Epithelial cell of esophagus (primary cell): ENCODE results near the gene KCNS3.

Source experiments
- DNase-seq: peaks from one replicate; pipeline ENCODE4 v3.0.0; 2010; ENCODE audit warnings: low read depth
- H3K4me3 ChIP-seq: 2 replicates; pipeline ENCODE4 v1.5.1; 2011; ENCODE audit warnings: mild to moderate bottlenecking, low read length, control low read depth
- CTCF ChIP-seq: IDR thresholded peaks from 2 replicates; pipeline ENCODE4 v1.5.1; 2011; ENCODE audit warnings: low read depth, mild to moderate bottlenecking, low read length, control low read depth, inconsistent platforms; ENCODE audit not compliant: insufficient read depth; ENCODE audit errors: missing control alignments

Gene KCNS3

GRCh38 chr2:17876590-17876989 lies 1.9 kb upstream of the KCNS3 start:
- no peak for TF ChIP-seq CTCF

GRCh38 chr2:17877811-17878280 lies 621 bp upstream of the KCNS3 start:
- peak; percentile 4 for DNase-seq
- TF ChIP-seq CTCF = no peak
- H3K4me3 ChIP-seq = peak overlapping the region; percentile 35

More at GRCh38 chr2:17876590-17876989, 1.9 kb upstream of the KCNS3 start:
- DNase-seq = no peak
- no peak overlapping the region for H3K4me3 ChIP-seq

GRCh38 chr2:17879137-17879912 lies 858 bp downstream of the KCNS3 start:
- peak overlapping the region; percentile 65 for H3K4me3 ChIP-seq
- peak; percentile 81 for DNase-seq
- TF ChIP-seq CTCF = peak; percentile 42

- H3K4me3 ChIP-seq = peak overlapping the region; percentile 65
- no peak for TF ChIP-seq CTCF
These were observed 1.4 kb downstream of the KCNS3 start for GRCh38 chr2:17879913-17880274.

GRCh38 chr2:17892770-17893534 lies 14.5 kb downstream of the KCNS3 start:
- H3K4me3 ChIP-seq = no peak overlapping the region
- DNase-seq = peak; percentile 25
- TF ChIP-seq CTCF = no peak

More at GRCh38 chr2:17879913-17880274, 1.4 kb downstream of the KCNS3 start:
- DNase-seq = peak; percentile 55

GRCh38 chr2:17894005-17894404 lies 15.5 kb downstream of the KCNS3 start:
- no peak for TF ChIP-seq CTCF
- no peak overlapping the region for H3K4me3 ChIP-seq
- no peak for DNase-seq
